ENCODE measurements around the gene ZBTB5.

ZBTB5 gene

GRCh38 chr9:37497320-37497719, 32.1 kb upstream of the ZBTB5 start:
- DNase-seq (ENCODE audit: extremely low read depth, low read depth), result no peak
- no peak for TF ChIP-seq CTCF (IDR thresholded peaks at IDR 0.05; ENCODE audit: low read depth, low read length)

- no peak for DNase-seq (ENCODE audit: extremely low read depth, low read depth)
- no peak for TF ChIP-seq CTCF (IDR thresholded peaks at IDR 0.05; ENCODE audit: low read depth, low read length)
Measured at GRCh38 chr9:37496020-37496419, 30.8 kb upstream of the ZBTB5 start.

GRCh38 chr9:37495571-37495970, 30.3 kb upstream of the ZBTB5 start:
- DNase-seq (ENCODE audit: extremely low read depth, low read depth), result no peak
- no peak for TF ChIP-seq CTCF (IDR thresholded peaks at IDR 0.05; ENCODE audit: low read depth, low read length)

DNA sequence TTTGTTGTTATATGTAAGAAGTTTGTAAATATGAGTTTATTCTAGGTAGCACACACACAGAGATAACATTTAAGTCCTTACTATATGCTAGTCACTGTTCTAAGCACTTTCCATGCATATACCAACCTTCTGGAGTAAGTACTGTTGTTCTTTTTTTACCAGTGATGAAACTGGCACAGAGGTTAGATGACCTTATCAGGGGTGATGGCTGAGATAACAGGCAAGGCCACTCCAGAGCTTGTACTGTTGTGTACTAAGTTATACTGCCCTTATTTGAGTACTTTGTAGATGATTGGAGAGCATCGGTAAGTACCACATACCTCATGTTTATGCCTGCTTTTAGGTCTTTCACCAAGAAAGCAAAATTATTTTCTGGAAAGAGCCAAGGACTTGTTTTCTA, 26.7 kb upstream of the ZBTB5 start:
- no peak for DNase-seq (ENCODE audit: extremely low read depth, low read depth)
- TF ChIP-seq CTCF (IDR thresholded peaks at IDR 0.05; ENCODE audit: low read depth, low read length), result no peak

GRCh38 chr9:37486616-37487548, 21.6 kb upstream of the ZBTB5 start:
- DNase-seq (ENCODE audit: extremely low read depth, low read depth), result peak; percentile 85
- no peak for TF ChIP-seq CTCF (IDR thresholded peaks at IDR 0.05; ENCODE audit: low read depth, low read length)

- no peak for TF ChIP-seq CTCF (IDR thresholded peaks at IDR 0.05; ENCODE audit: low read depth, low read length)
- no peak for DNase-seq (ENCODE audit: extremely low read depth, low read depth)
Measured at GRCh38 chr9:37486256-37486615, 21.0 kb upstream of the ZBTB5 start.

GRCh38 chr9:37485389-37486255, 20.4 kb upstream of the ZBTB5 start, which contains the start of gene POLR1E:
TSS of gene POLR1E (plus strand) at chr9:37485948. CDS start at chr9:37486048, 100 bp downstream.
- TF ChIP-seq CTCF (IDR thresholded peaks at IDR 0.05; ENCODE audit: low read depth, low read length), result no peak
- DNase-seq (ENCODE audit: extremely low read depth, low read depth), result peak; percentile 67
